H9 (cell line): Measurements from ENCODE around the gene DGLUCY. TPM values are rescaled to one million over a fixed set of nuclear protein-coding genes. Genes with fewer than 3 reads are reported as not detected.

Source experiments
- DNase-seq: peaks from one replicate; pipeline ENCODE4 v3.0.0-alpha.2; 2017
- H2AFZ ChIP-seq: one replicate; pipeline ENCODE4 v1.6.1; 2013; ENCODE audit warnings: mild to moderate bottlenecking, low read length, control low read depth, moderate library complexity
- H2AK5ac ChIP-seq: 2 replicates; pipeline ENCODE4 v1.6.1; 2013; ENCODE audit warnings: low read length, control low read depth, mixed read lengths; ENCODE audit not compliant: insufficient read length
- H2BK120ac ChIP-seq: one replicate; pipeline ENCODE4 v1.6.1; 2013; ENCODE audit warnings: low read depth, mild to moderate bottlenecking, low read length, control low read depth, inconsistent platforms; ENCODE audit not compliant: poor library complexity, severe bottlenecking
- H2BK12ac ChIP-seq: 2 replicates; pipeline ENCODE4 v1.6.1; 2013; ENCODE audit warnings: low read length, control low read depth, mixed read lengths, low read depth; ENCODE audit not compliant: insufficient read length
- H2BK15ac ChIP-seq: 2 replicates; pipeline ENCODE4 v1.6.1; 2013; ENCODE audit warnings: low read depth, low read length, control low read depth
- H2BK20ac ChIP-seq: one replicate; pipeline ENCODE4 v1.6.1; 2013; ENCODE audit warnings: low read depth, mild to moderate bottlenecking, low read length, control low read depth, inconsistent platforms; ENCODE audit not compliant: poor library complexity, severe bottlenecking
- H2BK5ac ChIP-seq: 2 replicates; pipeline ENCODE4 v1.6.1; 2013; ENCODE audit warnings: low read length, control low read depth, mixed read lengths; ENCODE audit not compliant: insufficient read length
- H3K14ac ChIP-seq: 2 replicates; pipeline ENCODE4 v1.6.1; 2013; ENCODE audit warnings: low read length, control low read depth; ENCODE audit not compliant: insufficient read depth
- H3K18ac ChIP-seq: 2 replicates; pipeline ENCODE4 v1.6.1; 2013; ENCODE audit warnings: low read depth, mild to moderate bottlenecking, mixed read lengths, low read length, control low read depth; ENCODE audit not compliant: insufficient read length
- H3K23ac ChIP-seq: 2 replicates; pipeline ENCODE4 v1.6.1; 2013; ENCODE audit warnings: low read length, control low read depth, mixed read lengths, low read depth; ENCODE audit not compliant: insufficient read length
- H3K23me2 ChIP-seq: 2 replicates; pipeline ENCODE4 v1.6.1; 2013; ENCODE audit warnings: low read depth, mild to moderate bottlenecking, mixed read lengths, low read length, control low read depth; ENCODE audit not compliant: insufficient read length, poor library complexity, severe bottlenecking
- H3K27ac ChIP-seq: 2 replicates; pipeline ENCODE4 v1.5.1; 2013; ENCODE audit warnings: low read length, control low read depth, mixed read lengths, low read depth; ENCODE audit not compliant: insufficient read length
- H3K27me3 ChIP-seq: 2 replicates; pipeline ENCODE4 v1.6.1; 2013; ENCODE audit warnings: low read length, control low read depth, inconsistent platforms; ENCODE audit not compliant: insufficient read depth
- H3K4ac ChIP-seq: 2 replicates; pipeline ENCODE4 v1.6.1; 2013; ENCODE audit warnings: low read depth, mild to moderate bottlenecking, control low read depth, inconsistent platforms, low read length, moderate library complexity
- H3K4me1 ChIP-seq: 2 replicates; pipeline ENCODE4 v1.6.1; 2013; ENCODE audit warnings: low read length, control low read depth, inconsistent platforms; ENCODE audit not compliant: insufficient read depth
- H3K4me2 ChIP-seq: 2 replicates; pipeline ENCODE4 v1.6.1; 2013; ENCODE audit warnings: low read length, control low read depth, mixed read lengths; ENCODE audit not compliant: insufficient read length, insufficient read depth
- H3K56ac ChIP-seq: 2 replicates; pipeline ENCODE4 v1.6.1; 2013; ENCODE audit warnings: low read depth, mild to moderate bottlenecking, mixed read lengths, low read length, control low read depth; ENCODE audit not compliant: insufficient read length
- H3K79me1 ChIP-seq: 2 replicates; pipeline ENCODE4 v1.6.1; 2013; ENCODE audit warnings: low read depth, mild to moderate bottlenecking, moderate library complexity, low read length, control low read depth, inconsistent platforms; ENCODE audit not compliant: insufficient read depth, poor library complexity, severe bottlenecking
- H3K79me2 ChIP-seq: 2 replicates; pipeline ENCODE4 v1.6.1; 2013; ENCODE audit warnings: low read length, control low read depth, inconsistent platforms; ENCODE audit not compliant: insufficient read depth
- H3K9ac ChIP-seq: 2 replicates; pipeline ENCODE4 v1.6.1; 2013; ENCODE audit warnings: low read length, control low read depth, mixed read lengths; ENCODE audit not compliant: insufficient read length; ENCODE audit errors: extremely low read depth
- H3K9me3 ChIP-seq: one replicate; pipeline ENCODE4 v1.6.1; 2013; ENCODE audit warnings: low read depth, low read length, inconsistent platforms; ENCODE audit not compliant: control insufficient read depth
- H3T11ph ChIP-seq: one replicate; pipeline ENCODE4 v1.6.1; 2013; ENCODE audit warnings: mild to moderate bottlenecking, low read length, control low read depth, inconsistent platforms
- H4K20me1 ChIP-seq: one replicate; pipeline ENCODE4 v1.6.1; 2013; ENCODE audit not compliant: control insufficient read depth, insufficient read length, insufficient read depth
- H4K5ac ChIP-seq: 2 replicates; pipeline ENCODE4 v1.6.1; 2013; ENCODE audit warnings: low read depth, mild to moderate bottlenecking, mixed read lengths, low read length, control low read depth; ENCODE audit not compliant: insufficient read length
- H4K8ac ChIP-seq: replicated peaks from 2 replicates; pipeline ENCODE4 v1.6.1; 2013; ENCODE audit warnings: low read length, control low read depth, mixed read lengths, low read depth; ENCODE audit not compliant: insufficient read length
- H4K91ac ChIP-seq: 2 replicates; pipeline ENCODE4 v1.6.1; 2013; ENCODE audit warnings: low read depth, mild to moderate bottlenecking, moderate library complexity, mixed read lengths, low read length, control low read depth; ENCODE audit not compliant: insufficient read length
- H3K27ac Mint-ChIP-seq, 3 experiments: 2 replicates in 2 of 3; 3 replicates in 1 of 3; pipeline ENCODE4 v1.8.0; 2020 to 2021; ENCODE audit warnings: mixed read lengths in 3 of 3, mild to moderate bottlenecking in 1 of 3, moderate library complexity in 1 of 3
- H3K27me3 Mint-ChIP-seq: 2 replicates; pipeline ENCODE4 v1.8.0; 2021; ENCODE audit warnings: low read depth, mild to moderate bottlenecking, moderate library complexity, mixed read lengths
- H3K36me3 Mint-ChIP-seq, 3 experiments: 2 replicates in 2 of 3; 3 replicates in 1 of 3; pipeline ENCODE4 v1.8.0; 2020 to 2021; ENCODE audit warnings: low read depth in 3 of 3, mixed read lengths in 3 of 3; ENCODE audit not compliant: insufficient read depth in 1 of 3
- H3K4me1 Mint-ChIP-seq, 2 experiments: 2 replicates each; pipeline ENCODE4 v1.8.0; 2020; ENCODE audit warnings: mixed read lengths in 2 of 2
- H3K4me3 Mint-ChIP-seq, 2 experiments: 2 replicates in 1 of 2; 3 replicates in 1 of 2; pipeline ENCODE4 v1.8.0; 2020 to 2021; ENCODE audit warnings: mild to moderate bottlenecking in 2 of 2, mixed read lengths in 2 of 2, moderate library complexity in 1 of 2
- H3K9me3 Mint-ChIP-seq, 2 experiments: 2 replicates in 1 of 2; 3 replicates in 1 of 2; pipeline ENCODE4 v1.8.0; 2020; ENCODE audit warnings: mild to moderate bottlenecking in 2 of 2, mixed read lengths in 2 of 2, moderate library complexity in 1 of 2
- CTCF ChIP-seq: fragments of 200-600 bp; sonication (generic); conservative IDR thresholded peaks from 3 replicates; pipeline ENCODE4 v1.8.0; 2021; ENCODE audit warnings: antibody characterized with exemption, mild to moderate bottlenecking
- WGBS: extraction: QIAGEN DNeasy Blood & Tissue Kit; methylation state at CpG from one replicate; pipeline ENCODE4 v1.1.7; 2013; ENCODE audit warnings: missing lambda C conversion rate, low lambda C conversion rate, mixed read lengths; ENCODE audit not compliant: insufficient read length; ENCODE audit errors: extremely low coverage; 5-methylcytosine and 5-hydroxymethylcytosine counted together
- total RNA-seq: library from RNA; stranded (reverse); gene quantifications from 2 replicates; pipeline ENCODE4 v1.2.1, GENCODE V29; 2021

Gene DGLUCY
- total RNA-seq, 1 experiment from 2014 or later: 29.6 TPM

- Histone ChIP-seq H2AFZ (no peak overlapping the region), H2BK120ac (no peak overlapping the region), H3K9ac (no peak overlapping the region), H4K5ac (no peak overlapping the region), H3K4ac (no peak overlapping the region), H2AK5ac (no peak overlapping the region), H3K56ac (no peak overlapping the region), H3K23me2 (no peaks in the 10 kb centered on the region), H3K23ac (no peak overlapping the region), H3K79me2 (no peaks in the 10 kb centered on the region), H2BK15ac (no peak overlapping the region), H4K20me1 (no peaks in the 10 kb centered on the region), H3K9me3 (no peaks in the 10 kb centered on the region), H4K91ac (no peak overlapping the region), H3K79me1 (no peaks in the 10 kb centered on the region), H2BK12ac (no peak overlapping the region), H3K4me2 (no peak overlapping the region), H3T11ph (no peak overlapping the region), H3K4me1 (no peaks in the 10 kb centered on the region), H3K27me3 (no peaks in the 10 kb centered on the region), H4K8ac (no peak overlapping the region), H3K18ac (no peak overlapping the region), H2BK20ac (no peak overlapping the region), H2BK5ac (no peak overlapping the region), H3K27ac (no peak overlapping the region), H3K14ac (no peak overlapping the region; the same call in 1 of the 2 replicates)
- Mint-ChIP-seq H3K27me3 (peaks cover 20% of the 10 kb centered on the region), H3K27ac (no peak overlapping the region; a peak in 1 of 7 replicates), H3K9me3 (peaks cover 10 to 15% of the 10 kb centered on the region in 2 experiments; a peak in 4 of 5 replicates), H3K4me3 (no peak overlapping the region), H3K36me3 (peaks cover 11 to 17% (median 13%) of the 10 kb centered on the region in 3 experiments), H3K4me1 (peaks cover 2 to 8% of the 10 kb centered on the region in 2 experiments; a peak in 1 of 4 replicates)
- WGBS: no CpG with 5 or more reads among the region's 16 CpGs
- no peak for DNase-seq
- no peak for TF ChIP-seq CTCF
Measured at GRCh38 chr14:91234791-91235114, 120.9 kb downstream of the DGLUCY start.
